Lower lobe of right lung (tissue), 2 donors: ENCODE measurements around the gene TSEN54. TPM values are rescaled to one million over a fixed set of nuclear protein-coding genes. Genes with fewer than 3 reads are reported as not detected.

Source experiments
- ATAC-seq, 2 donors: fragments of 200-7000 bp; cut with Tn5 transposase; one replicate each; pipeline ENCODE4 v1.9.1; 2020 to 2022; ENCODE audit warnings: mild to moderate bottlenecking in 2 of 2, moderate library complexity in 2 of 2
- DNase-seq: peaks from one replicate; pipeline ENCODE4 v3.0.0-alpha.2; 2020
- H3K27ac ChIP-seq: fragments of 200-600 bp; one replicate; pipeline ENCODE4 v1.8.0; 2022
- H3K27me3 ChIP-seq: fragments of 200-600 bp; one replicate; pipeline ENCODE4 v1.8.0; 2022; ENCODE audit warnings: low read depth
- H3K36me3 ChIP-seq: fragments of 200-600 bp; one replicate; pipeline ENCODE4 v1.8.0; 2022; ENCODE audit warnings: mild to moderate bottlenecking
- H3K4me1 ChIP-seq: fragments of 200-600 bp; one replicate; pipeline ENCODE4 v1.8.0; 2022
- H3K4me3 ChIP-seq: fragments of 200-600 bp; one replicate; pipeline ENCODE4 v1.8.0; 2022; ENCODE audit warnings: mild to moderate bottlenecking
- H3K9me3 ChIP-seq: fragments of 200-600 bp; one replicate; pipeline ENCODE4 v1.8.0; 2022
- CTCF ChIP-seq: fragments of 200-600 bp; IDR thresholded peaks from one replicate; pipeline ENCODE4 v1.8.0; 2022; ENCODE audit warnings: antibody characterized with exemption, mild to moderate bottlenecking
- intact Hi-C: fragments of 100-400 bp; cut with DNase I; formaldehyde crosslinking; loops from one replicate; pipeline ENCODE4 v1.11.0; 2022
- total RNA-seq: library from RNA; stranded (reverse); fragmentation: NEBNext Ultra II Directional; extraction: Animal tissue kit (Norgen Biotek cat#: 25700); gene quantifications from one replicate; pipeline ENCODE4 v1.2.1, GENCODE V29; 2021
- donor health status: DM: no; HTN: yes; CAD: no; lungs with severe emphysema.

TSEN54 gene
- total RNA-seq, 1 donor from 2014 or later, result 20.4 TPM

GRCh38 chr17:75492555-75493168 lies 23.7 kb upstream of the TSEN54 start:
- Histone ChIP-seq H3K36me3 (peaks cover 73% of the 10 kb centered on the region), H3K4me3 (no peak overlapping the region), H3K27ac (no peak overlapping the region), H3K4me1 (peaks cover 24% of the 10 kb centered on the region), H3K27me3 (no peaks in the 10 kb centered on the region), H3K9me3 (no peaks in the 10 kb centered on the region)
- ATAC-seq (no peak), DNase-seq (no peak)
- intact Hi-C loops, result no loop called here
- no peak for TF ChIP-seq CTCF

GRCh38 chr17:75493476-75494129 lies 22.7 kb upstream of the TSEN54 start:
- ATAC-seq (no peak), DNase-seq (no peak)
- intact Hi-C loops, result no loop called here
- Histone ChIP-seq H3K27me3 (no peaks in the 10 kb centered on the region), H3K36me3 (peaks cover 82% of the 10 kb centered on the region), H3K9me3 (no peaks in the 10 kb centered on the region), H3K4me1 (peaks cover 16% of the 10 kb centered on the region), H3K4me3 (no peak overlapping the region), H3K27ac (no peak overlapping the region)
- no peak for TF ChIP-seq CTCF

- no peak for ATAC-seq
- no peak for TF ChIP-seq CTCF
- DNase-seq, result no peak
- Histone ChIP-seq H3K27ac (no peak overlapping the region), H3K27me3 (no peaks in the 10 kb centered on the region), H3K4me1 (peaks cover 19% of the 10 kb centered on the region), H3K9me3 (no peaks in the 10 kb centered on the region), H3K4me3 (no peak overlapping the region), H3K36me3 (peaks cover 88% of the 10 kb centered on the region)
- intact Hi-C loops, result no loop called here
Measured at GRCh38 chr17:75494326-75494877, 21.9 kb upstream of the TSEN54 start.

- H3K27ac ChIP-seq, result no peak overlapping the region
- peaks cover 99% of the 10 kb centered on the region for H3K36me3 ChIP-seq
- intact Hi-C loops, result no loop called here
- H3K4me1 ChIP-seq, result peaks cover 19% of the 10 kb centered on the region
- no peaks in the 10 kb centered on the region for H3K27me3 ChIP-seq
- H3K4me3 ChIP-seq, result no peak overlapping the region
- no peaks in the 10 kb centered on the region for H3K9me3 ChIP-seq
- no peak for TF ChIP-seq CTCF
- ATAC-seq (no peak), DNase-seq (no peak)
Measured at GRCh38 chr17:75496005-75496404, 20.3 kb upstream of the TSEN54 start.

- peak overlapping the region; percentile 56 for H3K27ac ChIP-seq
- no peak for DNase-seq
- H3K4me3 ChIP-seq, result no peak overlapping the region
- no peaks in the 10 kb centered on the region for H3K27me3 ChIP-seq
- no peaks in the 10 kb centered on the region for H3K9me3 ChIP-seq
- H3K4me1 ChIP-seq, result peaks cover 14% of the 10 kb centered on the region
- peaks cover 89% of the 10 kb centered on the region for H3K36me3 ChIP-seq
- ATAC-seq, result no peak
- intact Hi-C loops, result no loop called here
- TF ChIP-seq CTCF, result no peak
Measured at GRCh38 chr17:75498039-75498725, 18.1 kb upstream of the TSEN54 start.
